ENCODE results near the gene NKX6-2.

Gene NKX6-2

DNA sequence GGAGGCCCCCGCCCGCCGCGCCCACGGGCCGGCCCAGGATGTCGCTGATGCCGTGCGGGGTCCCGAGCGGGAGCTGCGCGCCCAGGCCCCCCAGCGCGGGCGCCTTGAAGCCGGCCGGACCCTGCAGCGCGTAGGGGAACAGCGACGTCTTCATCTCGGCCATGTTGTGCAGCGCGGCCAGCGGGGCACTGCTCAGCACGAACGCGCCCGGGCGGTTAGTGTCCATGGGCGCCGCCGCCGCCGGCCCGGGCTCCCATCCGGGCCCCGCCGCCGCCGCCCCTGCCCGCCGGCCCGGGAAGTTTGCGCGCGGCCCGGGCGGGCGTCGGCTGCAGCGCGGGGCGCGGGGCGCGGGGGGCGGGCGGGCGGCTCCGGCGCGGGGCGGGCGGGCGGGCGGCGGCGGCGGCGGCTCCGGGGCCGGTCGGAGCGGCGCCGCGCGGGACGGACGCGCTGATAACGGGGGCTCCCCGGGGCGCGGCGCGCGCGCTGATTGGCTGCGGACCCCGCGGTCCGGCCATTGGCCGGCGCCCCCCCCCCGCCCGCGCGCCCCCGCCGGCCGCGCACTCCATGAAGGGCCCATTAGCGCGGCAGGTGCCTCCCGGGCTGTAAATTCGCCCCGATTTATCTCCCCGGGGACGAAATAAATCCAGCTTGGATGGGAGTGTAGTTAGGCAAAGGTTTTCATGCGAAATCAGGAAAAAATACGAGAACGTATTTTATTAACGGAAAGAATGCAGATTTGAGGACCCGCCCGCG is at the start of gene NKX6-2:
NKX6-2 (minus strand) TSS at position 425 of the 753 bp plus-strand sequence; CDS start at position 226, 199 bp downstream.
- TF ChIP-seq EZH2phosphoT487 (IDR thresholded peaks at IDR 0.05; ENCODE audit: low read depth) = no peak
- TF ChIP-seq, protein P1, sequence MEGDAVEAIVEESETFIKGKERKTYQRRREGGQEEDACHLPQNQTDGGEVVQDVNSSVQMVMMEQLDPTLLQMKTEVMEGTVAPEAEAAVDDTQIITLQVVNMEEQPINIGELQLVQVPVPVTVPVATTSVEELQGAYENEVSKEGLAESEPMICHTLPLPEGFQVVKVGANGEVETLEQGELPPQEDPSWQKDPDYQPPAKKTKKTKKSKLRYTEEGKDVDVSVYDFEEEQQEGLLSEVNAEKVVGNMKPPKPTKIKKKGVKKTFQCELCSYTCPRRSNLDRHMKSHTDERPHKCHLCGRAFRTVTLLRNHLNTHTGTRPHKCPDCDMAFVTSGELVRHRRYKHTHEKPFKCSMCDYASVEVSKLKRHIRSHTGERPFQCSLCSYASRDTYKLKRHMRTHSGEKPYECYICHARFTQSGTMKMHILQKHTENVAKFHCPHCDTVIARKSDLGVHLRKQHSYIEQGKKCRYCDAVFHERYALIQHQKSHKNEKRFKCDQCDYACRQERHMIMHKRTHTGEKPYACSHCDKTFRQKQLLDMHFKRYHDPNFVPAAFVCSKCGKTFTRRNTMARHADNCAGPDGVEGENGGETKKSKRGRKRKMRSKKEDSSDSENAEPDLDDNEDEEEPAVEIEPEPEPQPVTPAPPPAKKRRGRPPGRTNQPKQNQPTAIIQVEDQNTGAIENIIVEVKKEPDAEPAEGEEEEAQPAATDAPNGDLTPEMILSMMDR (IDR thresholded peaks at IDR 0.05; ENCODE audit: low read depth, low read length) = no peak
- H3K9ac ChIP-seq (ENCODE audit: low read length) = no peak within 1 kb of the TSS
- H3K27me3 ChIP-seq (ENCODE audit: low read depth, low read length) = no peaks in the 10 kb centered on the region
- no peaks in the 10 kb centered on the region for H3K4me1 ChIP-seq (ENCODE audit: low read length)
- H3K27ac ChIP-seq (ENCODE audit: low read length) = no peak within 1 kb of the TSS
- no peaks in the 10 kb centered on the region for H3K79me2 ChIP-seq (ENCODE audit: low read length)
- H4K20me1 ChIP-seq (ENCODE audit: insufficient read depth, low read length) = no peaks in the 10 kb centered on the region
- H3K4me3 ChIP-seq (ENCODE audit: low read length) = no peak within 1 kb of the TSS
- no peaks in the 10 kb centered on the region for H3K36me3 ChIP-seq (replicated peaks; ENCODE audit: low read depth, low read length)
- H3K9me3 ChIP-seq (ENCODE audit: insufficient read depth, low read length) = no peaks in the 10 kb centered on the region
- no peak within 1 kb of the TSS for H2AFZ ChIP-seq (ENCODE audit: low read depth, low read length)
- no peak within 1 kb of the TSS for H3K4me2 ChIP-seq (ENCODE audit: low read length)

DNA sequence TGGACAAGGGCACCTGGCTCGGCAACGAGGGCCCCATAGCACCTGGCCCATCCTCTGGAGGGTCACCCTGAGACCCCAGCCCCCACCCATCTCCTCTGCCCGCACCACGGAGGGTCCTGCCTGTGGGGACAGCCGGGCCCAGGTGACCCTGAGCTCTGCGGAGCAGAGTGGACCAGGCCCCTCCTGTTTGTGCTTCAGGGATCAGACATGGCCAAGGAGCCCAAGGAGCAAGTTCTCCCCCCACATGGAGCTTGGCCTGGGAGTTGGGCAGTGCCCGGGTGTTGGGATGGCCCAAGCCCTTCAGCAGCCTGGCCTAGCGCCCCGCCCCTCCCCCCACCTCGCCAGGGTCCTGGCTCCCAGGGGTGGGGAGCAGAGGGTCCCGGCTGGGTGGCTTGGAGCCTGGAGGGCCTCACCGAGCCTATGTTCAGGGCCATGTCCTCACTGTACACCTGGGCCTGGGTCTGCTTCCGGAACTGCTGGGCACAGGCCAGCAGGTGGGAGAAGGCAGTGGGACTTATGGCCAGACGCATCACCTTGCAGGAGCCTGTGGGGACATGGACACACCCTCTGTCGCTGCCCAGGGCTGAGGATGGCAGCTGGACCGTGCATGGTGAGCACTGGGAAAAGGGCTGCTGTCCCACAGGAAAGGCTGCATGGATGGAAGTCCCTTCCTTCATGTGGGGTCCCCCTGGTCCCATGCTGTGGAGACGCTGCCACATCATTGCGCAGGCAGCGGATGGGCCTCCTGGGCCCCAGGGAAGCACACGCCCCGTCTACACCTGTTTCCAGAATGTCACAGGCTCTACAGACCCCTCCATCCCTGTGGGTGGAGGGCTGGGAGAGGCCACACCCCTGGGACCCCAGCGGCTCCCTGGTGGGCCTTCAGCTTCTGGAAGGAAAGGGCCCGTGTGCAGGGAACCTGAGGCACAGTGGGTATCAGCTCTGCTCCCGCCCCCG is 49.2 kb upstream of the NKX6-2 start:
- H3K4me2 ChIP-seq (ENCODE audit: low read length) = no peak overlapping the region
- no peak overlapping the region for H3K4me3 ChIP-seq (ENCODE audit: low read length)
- H4K20me1 ChIP-seq (ENCODE audit: insufficient read depth, low read length) = no peaks in the 10 kb centered on the region
- H3K9me3 ChIP-seq (ENCODE audit: insufficient read depth, low read length) = no peaks in the 10 kb centered on the region
- H3K27me3 ChIP-seq (ENCODE audit: low read depth, low read length) = no peaks in the 10 kb centered on the region
- H2AFZ ChIP-seq (ENCODE audit: low read depth, low read length) = no peak overlapping the region
- H3K36me3 ChIP-seq (replicated peaks; ENCODE audit: low read depth, low read length) = no peaks in the 10 kb centered on the region
- no peak overlapping the region for H3K27ac ChIP-seq (ENCODE audit: low read length)
- no peaks in the 10 kb centered on the region for H3K79me2 ChIP-seq (ENCODE audit: low read length)
- TF ChIP-seq, protein P1 (IDR thresholded peaks at IDR 0.05; ENCODE audit: low read depth, low read length) = no peak
- no peak for TF ChIP-seq EZH2phosphoT487 (IDR thresholded peaks at IDR 0.05; ENCODE audit: low read depth)
- no peaks in the 10 kb centered on the region for H3K4me1 ChIP-seq (ENCODE audit: low read length)
- no peak overlapping the region for H3K9ac ChIP-seq (ENCODE audit: low read length)

GRCh38 chr10:132834311-132834761 is 48.4 kb upstream of the NKX6-2 start:
- H3K4me3 ChIP-seq (ENCODE audit: low read length) = no peak overlapping the region
- no peaks in the 10 kb centered on the region for H3K36me3 ChIP-seq (replicated peaks; ENCODE audit: low read depth, low read length)
- no peak overlapping the region for H2AFZ ChIP-seq (ENCODE audit: low read depth, low read length)
- H3K4me1 ChIP-seq (ENCODE audit: low read length) = no peaks in the 10 kb centered on the region
- H4K20me1 ChIP-seq (ENCODE audit: insufficient read depth, low read length) = no peaks in the 10 kb centered on the region
- H3K79me2 ChIP-seq (ENCODE audit: low read length) = no peaks in the 10 kb centered on the region
- H3K9ac ChIP-seq (ENCODE audit: low read length) = no peak overlapping the region
- no peaks in the 10 kb centered on the region for H3K9me3 ChIP-seq (ENCODE audit: insufficient read depth, low read length)
- H3K4me2 ChIP-seq (ENCODE audit: low read length) = no peak overlapping the region
- TF ChIP-seq EZH2phosphoT487 (IDR thresholded peaks at IDR 0.05; ENCODE audit: low read depth) = no peak
- no peaks in the 10 kb centered on the region for H3K27me3 ChIP-seq (ENCODE audit: low read depth, low read length)
- H3K27ac ChIP-seq (ENCODE audit: low read length) = no peak overlapping the region

GRCh38 chr10:132833421-132834111 is 47.6 kb upstream of the NKX6-2 start:
- H4K20me1 ChIP-seq (ENCODE audit: insufficient read depth, low read length) = no peaks in the 10 kb centered on the region
- H3K27ac ChIP-seq (ENCODE audit: low read length) = no peak overlapping the region
- TF ChIP-seq EZH2phosphoT487 (IDR thresholded peaks at IDR 0.05; ENCODE audit: low read depth) = no peak
- TF ChIP-seq, protein P1 (IDR thresholded peaks at IDR 0.05; ENCODE audit: low read depth, low read length) = no peak
- no peak overlapping the region for H2AFZ ChIP-seq (ENCODE audit: low read depth, low read length)
- no peaks in the 10 kb centered on the region for H3K36me3 ChIP-seq (replicated peaks; ENCODE audit: low read depth, low read length)
- no peak overlapping the region for H3K9ac ChIP-seq (ENCODE audit: low read length)
- H3K79me2 ChIP-seq (ENCODE audit: low read length) = no peaks in the 10 kb centered on the region
- no peaks in the 10 kb centered on the region for H3K9me3 ChIP-seq (ENCODE audit: insufficient read depth, low read length)
- H3K4me3 ChIP-seq (ENCODE audit: low read length) = no peak overlapping the region
- no peaks in the 10 kb centered on the region for H3K27me3 ChIP-seq (ENCODE audit: low read depth, low read length)
- no peaks in the 10 kb centered on the region for H3K4me1 ChIP-seq (ENCODE audit: low read length)
- no peak overlapping the region for H3K4me2 ChIP-seq (ENCODE audit: low read length)

Measured in OCI-LY3 (cell line).